GM21423 (cell line): ENCODE data around the gene LTBP1.

Experiments used
- ATAC-seq: cut with Tn5 transposase; IDR thresholded peaks from one replicate; pipeline ENCODE4 v1.9.1; 2021; ENCODE audit warnings: mild to moderate bottlenecking, moderate library complexity; ENCODE audit not compliant: unreplicated experiment

LTBP1 gene

GRCh38 chr2:33001823-33002222, 55.1 kb downstream of the LTBP1 start:
- no peak for ATAC-seq

GRCh38 chr2:33002863-33003262, 56.1 kb downstream of the LTBP1 start:
- no peak for ATAC-seq

- no peak for ATAC-seq
Observed at GRCh38 chr2:33005057-33005456, 58.3 kb downstream of the LTBP1 start.

- no peak for ATAC-seq
Observed at GRCh38 chr2:33008716-33009115, 62.0 kb downstream of the LTBP1 start.

- no peak for ATAC-seq
Observed at GRCh38 chr2:33009249-33009648, 62.5 kb downstream of the LTBP1 start.

GRCh38 chr2:33011373-33011772, 64.6 kb downstream of the LTBP1 start:
- no peak for ATAC-seq

GRCh38 chr2:33011941-33012340, 65.2 kb downstream of the LTBP1 start:
- no peak for ATAC-seq

- ATAC-seq = no peak
Observed at GRCh38 chr2:33013684-33014110, 66.9 kb downstream of the LTBP1 start.

- no peak for ATAC-seq
Observed at GRCh38 chr2:33014268-33014667, 67.5 kb downstream of the LTBP1 start.

- ATAC-seq = no peak
Observed at GRCh38 chr2:33015421-33016142, 68.8 kb downstream of the LTBP1 start.

GRCh38 chr2:33018271-33018670, 71.5 kb downstream of the LTBP1 start:
- ATAC-seq = no peak

GRCh38 chr2:33019796-33020195, 73.0 kb downstream of the LTBP1 start:
- ATAC-seq = no peak

- no peak for ATAC-seq
Observed at GRCh38 chr2:33020883-33021282, 74.1 kb downstream of the LTBP1 start.

- ATAC-seq = no peak
Observed at GRCh38 chr2:33021542-33022227, 74.9 kb downstream of the LTBP1 start.

- no peak for ATAC-seq
Observed at GRCh38 chr2:33022395-33022985, 75.7 kb downstream of the LTBP1 start.

GRCh38 chr2:33022989-33023727, 76.4 kb downstream of the LTBP1 start:
- ATAC-seq = no peak

- ATAC-seq = no peak
Observed at GRCh38 chr2:33023728-33024500, 77.2 kb downstream of the LTBP1 start.

- ATAC-seq = no peak
Observed at GRCh38 chr2:33024758-33025157, 78.0 kb downstream of the LTBP1 start.

GRCh38 chr2:33029459-33029858, 82.7 kb downstream of the LTBP1 start:
- ATAC-seq = no peak

- ATAC-seq = no peak
Observed at GRCh38 chr2:33029926-33030325, 83.2 kb downstream of the LTBP1 start.

- ATAC-seq = no peak
Observed at GRCh38 chr2:33030326-33030725, 83.6 kb downstream of the LTBP1 start.
